HepG2 (cell line): ENCODE measurements around the gene TMEM100.

ENCODE experiments used
- EZH2 ChIP-seq: conservative IDR thresholded peaks from 2 replicates; pipeline ENCODE4 v1.6.1; 2012; ENCODE audit warnings: mild to moderate bottlenecking, low read depth, low read length, moderate library complexity
- MAFK ChIP-seq, 2 experiments: IDR thresholded peaks in 1 of 2; conservative IDR thresholded peaks in 1 of 2; 2 replicates each; pipeline ENCODE4 v1.6.1; 2011; ENCODE audit warnings: improper control_type of control experiment in 2 of 2, low read length in 2 of 2
- MYC ChIP-seq: sonication (generic); formaldehyde crosslinking; IDR thresholded peaks from 2 replicates; pipeline ENCODE4 v1.9.0; 2021; ENCODE audit warnings: missing genetic modification reagents, borderline replicate concordance
- PTBP1 ChIP-seq: fragments of 200-400 bp; formaldehyde crosslinking; IDR thresholded peaks from 2 replicates; pipeline ENCODE4 v1.6.1; 2018; ENCODE audit warnings: low read length, low read depth; ENCODE audit not compliant: poor library complexity, severe bottlenecking
- SMAD1 ChIP-seq: sonication (generic); formaldehyde crosslinking; IDR thresholded peaks from 2 replicates; pipeline ENCODE4 v1.4.0; 2020; ENCODE audit warnings: missing genetic modification reagents, low read depth, mild to moderate bottlenecking, borderline replicate concordance
- THAP7 ChIP-seq: sonication (generic); formaldehyde crosslinking; IDR thresholded peaks from 2 replicates; pipeline ENCODE4 v1.8.1; 2023; ENCODE audit warnings: mild to moderate bottlenecking, missing genetic modification reagents
- ZNF772 ChIP-seq: sonication (generic); formaldehyde crosslinking; IDR thresholded peaks from 2 replicates; pipeline ENCODE4 v1.5.0; 2020; ENCODE audit warnings: mild to moderate bottlenecking, missing genetic modification reagents
- TF ChIP-seq, protein P1 (sequence below): sonication (generic); formaldehyde crosslinking; IDR thresholded peaks from 2 replicates; pipeline ENCODE4 v1.5.0; 2020; ENCODE audit warnings: mild to moderate bottlenecking, missing genetic modification reagents, moderate library complexity
- TF ChIP-seq, protein P2 (sequence below): sonication (generic); formaldehyde crosslinking; IDR thresholded peaks from 2 replicates; pipeline ENCODE4 v1.9.0; 2022; ENCODE audit warnings: missing genetic modification reagents, mild to moderate bottlenecking, borderline replicate concordance
- TF ChIP-seq, protein P3 (sequence below): sonication (generic); formaldehyde crosslinking; IDR thresholded peaks from 2 replicates; pipeline ENCODE4 v1.8.0; 2022; ENCODE audit warnings: low read depth, missing genetic modification reagents

- TF ChIP-seq, protein P1, sequence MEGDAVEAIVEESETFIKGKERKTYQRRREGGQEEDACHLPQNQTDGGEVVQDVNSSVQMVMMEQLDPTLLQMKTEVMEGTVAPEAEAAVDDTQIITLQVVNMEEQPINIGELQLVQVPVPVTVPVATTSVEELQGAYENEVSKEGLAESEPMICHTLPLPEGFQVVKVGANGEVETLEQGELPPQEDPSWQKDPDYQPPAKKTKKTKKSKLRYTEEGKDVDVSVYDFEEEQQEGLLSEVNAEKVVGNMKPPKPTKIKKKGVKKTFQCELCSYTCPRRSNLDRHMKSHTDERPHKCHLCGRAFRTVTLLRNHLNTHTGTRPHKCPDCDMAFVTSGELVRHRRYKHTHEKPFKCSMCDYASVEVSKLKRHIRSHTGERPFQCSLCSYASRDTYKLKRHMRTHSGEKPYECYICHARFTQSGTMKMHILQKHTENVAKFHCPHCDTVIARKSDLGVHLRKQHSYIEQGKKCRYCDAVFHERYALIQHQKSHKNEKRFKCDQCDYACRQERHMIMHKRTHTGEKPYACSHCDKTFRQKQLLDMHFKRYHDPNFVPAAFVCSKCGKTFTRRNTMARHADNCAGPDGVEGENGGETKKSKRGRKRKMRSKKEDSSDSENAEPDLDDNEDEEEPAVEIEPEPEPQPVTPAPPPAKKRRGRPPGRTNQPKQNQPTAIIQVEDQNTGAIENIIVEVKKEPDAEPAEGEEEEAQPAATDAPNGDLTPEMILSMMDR: no peak
- TF ChIP-seq MAFK (conservative IDR thresholded peaks at IDR 0.05 in 1 of 2, IDR thresholded peaks at IDR 0.05 in 1 of 2; ENCODE audit: low read length in 2 of 2) (no peak), THAP7 (CRISPR knock-in tag) (no peak), MYC (CRISPR knock-in tag) (no peak), SMAD1 (CRISPR knock-in tag) (no peak), PTBP1 (no peak), EZH2 (no peak), ZNF772 (CRISPR knock-in tag) (no peak)
- TF ChIP-seq, protein P2, sequence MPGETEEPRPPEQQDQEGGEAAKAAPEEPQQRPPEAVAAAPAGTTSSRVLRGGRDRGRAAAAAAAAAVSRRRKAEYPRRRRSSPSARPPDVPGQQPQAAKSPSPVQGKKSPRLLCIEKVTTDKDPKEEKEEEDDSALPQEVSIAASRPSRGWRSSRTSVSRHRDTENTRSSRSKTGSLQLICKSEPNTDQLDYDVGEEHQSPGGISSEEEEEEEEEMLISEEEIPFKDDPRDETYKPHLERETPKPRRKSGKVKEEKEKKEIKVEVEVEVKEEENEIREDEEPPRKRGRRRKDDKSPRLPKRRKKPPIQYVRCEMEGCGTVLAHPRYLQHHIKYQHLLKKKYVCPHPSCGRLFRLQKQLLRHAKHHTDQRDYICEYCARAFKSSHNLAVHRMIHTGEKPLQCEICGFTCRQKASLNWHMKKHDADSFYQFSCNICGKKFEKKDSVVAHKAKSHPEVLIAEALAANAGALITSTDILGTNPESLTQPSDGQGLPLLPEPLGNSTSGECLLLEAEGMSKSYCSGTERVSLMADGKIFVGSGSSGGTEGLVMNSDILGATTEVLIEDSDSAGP (CRISPR knock-in tag): no peak
- TF ChIP-seq, protein P3, sequence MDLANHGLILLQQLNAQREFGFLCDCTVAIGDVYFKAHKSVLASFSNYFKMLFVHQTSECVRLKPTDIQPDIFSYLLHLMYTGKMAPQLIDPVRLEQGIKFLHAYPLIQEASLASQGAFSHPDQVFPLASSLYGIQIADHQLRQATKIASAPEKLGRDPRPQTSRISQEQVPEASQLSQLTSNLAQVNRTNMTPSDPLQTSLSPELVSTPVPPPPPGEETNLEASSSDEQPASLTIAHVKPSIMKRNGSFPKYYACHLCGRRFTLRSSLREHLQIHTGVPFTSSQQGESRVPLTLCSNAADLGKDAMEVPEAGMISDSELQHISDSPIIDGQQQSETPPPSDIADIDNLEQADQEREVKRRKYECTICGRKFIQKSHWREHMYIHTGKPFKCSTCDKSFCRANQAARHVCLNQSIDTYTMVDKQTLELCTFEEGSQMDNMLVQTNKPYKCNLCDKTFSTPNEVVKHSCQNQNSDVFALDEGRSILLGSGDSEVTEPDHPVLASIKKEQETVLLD: no peak
Observed at GRCh38 chr17:55708175-55708974, 14.3 kb downstream of the TMEM100 start.
